Fibroblast of skin of scalp (primary cell): Measurements from ENCODE around the gene PXMP2.
"Not testable (repeated sequence)": the region's sequence is repeated elsewhere in the genome, so short reads cannot be mapped to it uniquely, and the experiment has no call there.

Experiments used
- DNase-seq: peaks from one replicate; pipeline ENCODE4 v3.0.0-alpha.2; 2013

The PXMP2 gene

DNA sequence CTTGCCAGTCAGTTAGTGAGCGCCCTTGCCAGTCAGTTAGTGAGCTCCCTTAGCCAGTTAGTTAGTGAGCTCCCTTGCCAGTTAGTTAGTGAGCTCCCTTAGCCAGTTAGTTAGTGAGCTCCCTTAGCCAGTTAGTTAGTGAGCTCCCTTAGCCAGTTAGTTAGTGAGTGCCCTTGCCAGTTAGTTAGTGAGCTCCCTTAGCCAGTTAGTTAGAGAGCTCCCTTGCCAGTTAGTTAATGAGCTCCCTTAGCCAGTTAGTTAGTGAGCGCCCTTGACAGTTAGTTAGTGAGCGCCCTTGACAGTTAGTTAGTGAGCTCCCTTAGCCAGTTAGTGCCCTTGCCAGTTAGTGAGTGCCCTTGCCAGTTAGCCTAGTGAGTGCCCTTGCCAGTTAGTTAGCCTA is 7.5 kb downstream of the PXMP2 start:
- DNase-seq: not testable (repeated sequence)

DNA sequence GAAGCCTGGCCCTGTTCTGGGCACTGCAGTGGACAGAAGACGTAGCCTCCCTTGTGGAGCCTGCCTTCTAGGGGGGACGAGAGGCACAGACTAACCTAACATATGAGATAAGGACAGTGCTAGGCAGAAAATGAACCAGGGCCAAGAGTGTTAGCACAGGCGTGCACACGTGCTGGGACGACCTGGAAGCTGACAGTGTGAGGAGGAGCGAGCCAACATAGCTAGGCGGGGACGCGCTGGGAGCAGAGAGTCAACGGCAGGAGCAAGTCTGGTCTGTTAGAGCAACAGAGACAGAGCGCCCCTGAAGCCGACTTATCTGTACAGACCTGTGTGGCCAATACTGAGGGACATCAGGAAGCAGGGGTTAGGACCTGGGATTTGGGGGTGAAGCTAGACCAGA is 8.0 kb downstream of the PXMP2 start:
- no peak for DNase-seq

DNA sequence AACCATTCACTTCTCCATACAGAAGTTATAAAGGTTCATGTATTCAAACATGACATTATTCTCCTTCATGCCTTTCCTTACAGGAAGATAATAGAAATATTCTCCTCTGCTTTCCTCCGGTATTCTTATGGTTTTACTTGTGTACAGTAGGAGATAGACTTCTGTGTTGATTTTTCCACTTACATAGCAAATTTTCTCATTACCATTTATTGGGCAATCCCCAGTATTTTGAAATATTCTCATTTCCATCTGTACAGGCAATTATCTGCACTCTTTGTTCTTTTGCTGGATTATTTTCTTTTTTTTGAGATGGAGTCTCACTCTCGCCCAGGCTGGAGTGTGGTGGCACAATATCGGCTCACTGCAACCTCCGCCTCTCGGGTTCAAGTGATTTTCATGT is 11.0 kb downstream of the PXMP2 start:
- DNase-seq: no peak

DNA sequence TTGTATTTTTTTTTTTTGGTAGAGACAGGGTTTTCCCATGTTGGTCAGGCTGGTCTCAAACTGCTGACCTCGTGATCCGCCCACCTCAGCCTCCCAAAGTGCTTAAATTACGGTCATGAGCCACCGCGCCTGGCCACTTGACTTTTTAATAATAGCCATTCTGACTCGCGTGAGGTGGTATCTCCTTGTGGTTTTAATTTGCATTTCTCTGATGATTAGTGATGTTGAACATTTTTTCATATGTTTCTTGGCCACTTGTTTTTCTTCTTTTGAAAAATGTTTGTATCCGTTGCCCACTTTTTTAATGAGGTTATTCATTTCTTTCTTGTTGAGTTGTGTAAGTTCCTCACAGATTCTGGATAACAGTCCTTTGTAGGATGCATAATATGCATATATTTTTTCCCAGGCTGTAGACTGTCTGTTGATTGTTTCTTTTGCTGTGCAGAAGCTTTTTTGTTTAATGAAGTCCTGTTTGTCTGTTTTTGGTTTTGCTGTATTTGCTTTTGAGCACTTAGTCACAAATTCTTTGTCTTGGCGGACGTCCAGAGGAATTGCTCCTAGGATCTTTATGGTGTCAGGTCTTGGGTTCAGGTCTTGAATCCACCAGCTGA is 12.9 kb downstream of the PXMP2 start:
- DNase-seq: peak; percentile 49

DNA sequence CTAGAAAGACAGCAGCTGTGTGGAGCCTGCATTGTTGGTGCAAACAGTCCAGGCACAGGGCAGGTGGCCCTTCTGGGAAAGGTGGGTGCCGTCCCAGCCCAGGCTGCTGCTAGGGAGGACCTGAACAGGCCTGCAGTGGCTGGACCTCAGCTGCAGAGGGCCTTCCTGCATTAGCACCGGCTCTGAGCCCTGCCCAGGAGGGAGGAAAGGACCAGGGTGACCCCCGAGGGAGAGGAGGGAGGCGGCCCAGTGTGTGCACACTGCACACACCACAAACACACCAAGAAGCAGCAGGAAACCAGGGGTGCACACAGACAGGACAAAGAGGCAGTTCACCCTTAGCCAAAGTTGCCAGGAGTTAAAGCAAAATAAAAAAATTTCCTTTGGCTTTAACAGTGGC is 15.3 kb downstream of the PXMP2 start:
- DNase-seq: no peak

DNA sequence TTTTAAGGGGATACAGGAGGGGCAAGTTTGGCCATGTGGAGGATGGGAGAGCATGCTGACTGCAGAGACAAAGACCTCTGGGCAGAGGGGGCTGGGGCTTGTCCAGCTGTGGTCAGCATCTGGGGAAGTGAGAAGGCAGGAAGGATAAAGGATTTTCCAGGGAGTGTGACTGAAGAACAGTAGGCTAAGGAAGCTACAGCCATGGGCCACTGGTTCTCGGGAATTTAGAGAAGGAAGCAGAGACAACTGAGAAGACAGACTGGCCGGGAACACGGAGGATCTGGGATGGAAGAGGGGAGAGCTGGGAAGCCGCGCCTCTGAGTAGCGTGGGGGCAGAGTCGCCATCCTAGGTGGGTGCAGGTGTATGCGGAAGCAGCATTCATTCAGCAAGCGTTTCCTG is 16.3 kb downstream of the PXMP2 start:
- DNase-seq: no peak

DNA sequence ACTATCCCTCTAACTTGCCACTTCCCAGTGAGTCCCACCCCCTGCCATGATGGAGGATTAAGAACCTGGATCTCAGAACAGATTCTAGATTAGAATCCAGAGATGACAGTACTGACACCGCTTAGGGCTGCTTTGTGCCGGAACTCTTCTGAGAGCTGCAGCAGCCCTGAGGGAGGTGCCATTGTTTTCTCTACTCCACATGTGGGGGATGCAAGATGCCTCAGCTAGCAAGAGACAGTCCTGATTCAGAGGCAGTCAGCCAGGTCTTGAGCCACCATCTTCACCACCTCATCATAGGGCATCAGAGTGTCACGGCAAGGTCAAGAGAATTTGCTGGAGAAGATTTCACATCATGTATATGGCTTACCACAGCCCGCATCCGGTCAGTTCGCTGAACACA is 19.9 kb downstream of the PXMP2 start:
- DNase-seq: no peak

DNA sequence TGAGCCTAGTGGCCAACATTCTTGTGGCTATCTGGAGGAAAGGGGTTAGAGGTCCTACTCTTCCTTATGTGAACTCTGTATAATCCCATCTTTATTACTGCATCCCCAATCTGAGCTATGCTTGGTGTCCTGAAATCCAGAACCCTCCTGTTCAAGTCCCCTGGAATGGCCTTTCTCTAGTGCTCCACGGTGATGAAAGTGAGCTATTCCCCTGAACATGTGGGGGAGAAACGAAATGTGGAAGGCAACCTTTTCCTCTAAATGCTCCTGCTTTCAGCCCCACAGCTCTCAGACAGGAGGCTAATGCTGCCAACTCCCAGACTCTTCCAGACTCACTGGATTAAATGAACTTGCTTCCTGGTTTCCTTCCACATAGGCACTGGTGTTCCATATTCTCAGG is 20.8 kb downstream of the PXMP2 start:
- DNase-seq: no peak

DNA sequence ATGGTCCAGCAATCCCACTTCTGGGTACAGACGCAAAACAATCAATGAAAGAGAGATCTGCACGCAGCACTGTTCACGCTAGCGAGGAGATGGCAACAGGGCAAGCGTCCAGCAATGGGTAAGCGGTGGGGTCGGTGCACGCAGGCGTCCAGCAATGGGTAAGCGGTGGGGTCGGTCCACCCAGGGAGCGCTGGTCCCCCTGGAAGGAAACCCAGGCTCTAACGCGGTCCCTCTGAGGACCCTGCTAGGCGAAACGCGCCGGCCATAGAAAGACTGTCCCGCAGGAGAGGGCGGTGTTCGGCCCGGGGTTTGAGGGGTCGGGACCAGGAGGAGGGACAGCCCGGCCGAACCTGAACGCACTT is 22.6 kb downstream of the PXMP2 start:
- no peak for DNase-seq

DNA sequence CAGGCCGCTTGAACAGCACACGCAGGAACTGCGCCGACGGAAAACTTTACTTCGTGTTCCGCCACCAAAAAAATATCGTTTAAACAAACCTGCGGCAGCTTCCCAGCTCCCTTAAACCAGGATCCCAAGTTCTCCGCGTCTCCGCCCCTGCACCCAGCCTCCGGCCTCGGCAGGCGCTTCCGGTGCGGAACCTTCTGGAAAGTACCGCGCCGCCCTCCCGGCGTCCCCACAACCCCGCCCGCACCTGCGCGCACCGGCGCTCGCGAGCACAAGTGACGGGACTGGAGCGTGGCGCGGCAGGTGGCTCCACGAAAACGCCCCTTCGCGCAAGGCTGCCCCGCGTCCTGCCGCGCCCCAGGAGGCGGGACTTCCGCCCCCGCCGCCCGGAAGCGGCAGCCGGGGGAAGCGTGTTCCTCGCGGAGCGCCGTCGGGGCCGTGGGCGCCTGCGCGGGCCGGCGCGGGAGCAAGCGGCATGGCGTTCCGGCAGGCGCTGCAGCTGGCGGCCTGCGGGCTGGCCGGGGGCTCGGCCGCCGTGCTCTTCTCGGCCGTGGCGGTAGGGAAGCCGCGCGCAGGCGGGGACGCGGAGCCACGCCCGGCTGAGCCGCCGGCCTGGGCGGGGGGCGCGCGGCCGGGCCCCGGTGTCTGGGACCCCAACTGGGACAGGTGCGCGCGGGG is 23.2 kb downstream of the PXMP2 start, which contains the start of gene PGAM5:
TSS of gene PGAM5 (plus strand) at position 438 of the 675 bp plus-strand sequence. CDS start at position 473, 35 bp downstream.
- peak; percentile 81 for DNase-seq

DNA sequence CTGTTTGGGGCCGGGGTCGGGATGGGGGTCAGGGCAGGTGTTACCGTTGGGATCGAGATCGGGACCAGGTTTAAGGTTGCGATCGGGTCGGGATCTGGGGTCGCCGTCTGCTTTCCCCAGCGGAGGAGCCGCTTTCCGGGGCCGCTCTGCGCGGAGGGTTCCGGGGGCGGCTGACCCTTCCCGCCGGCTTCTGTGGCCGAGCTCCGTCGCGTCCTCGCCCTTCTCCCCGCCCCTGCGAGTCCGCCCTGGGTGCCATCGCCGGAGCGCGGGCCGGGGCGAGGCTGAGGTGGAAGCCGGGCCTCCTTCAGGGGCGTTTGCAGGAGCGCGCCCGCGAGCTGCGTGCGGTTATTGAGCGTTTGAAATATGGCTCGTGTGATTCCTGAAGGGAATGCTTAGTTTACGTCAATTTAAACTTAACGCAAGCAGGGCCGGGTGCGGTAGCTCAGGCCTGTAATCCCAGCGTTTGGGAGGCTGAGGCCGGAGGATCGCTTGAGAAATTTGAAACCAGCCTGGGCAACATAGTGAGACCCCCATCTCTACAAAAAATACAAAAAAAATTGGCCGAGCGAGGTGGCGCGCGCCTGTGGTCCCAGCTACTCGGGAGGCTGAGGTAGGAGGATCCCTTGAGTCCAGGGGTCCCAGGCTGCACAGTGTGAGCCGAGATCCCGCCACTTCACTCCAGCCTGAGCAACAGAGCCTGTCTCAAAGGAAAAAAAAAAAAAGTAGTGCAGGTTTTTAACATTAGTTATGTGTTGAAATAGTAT is 23.9 kb downstream of the PXMP2 start:
- DNase-seq: no peak

DNA sequence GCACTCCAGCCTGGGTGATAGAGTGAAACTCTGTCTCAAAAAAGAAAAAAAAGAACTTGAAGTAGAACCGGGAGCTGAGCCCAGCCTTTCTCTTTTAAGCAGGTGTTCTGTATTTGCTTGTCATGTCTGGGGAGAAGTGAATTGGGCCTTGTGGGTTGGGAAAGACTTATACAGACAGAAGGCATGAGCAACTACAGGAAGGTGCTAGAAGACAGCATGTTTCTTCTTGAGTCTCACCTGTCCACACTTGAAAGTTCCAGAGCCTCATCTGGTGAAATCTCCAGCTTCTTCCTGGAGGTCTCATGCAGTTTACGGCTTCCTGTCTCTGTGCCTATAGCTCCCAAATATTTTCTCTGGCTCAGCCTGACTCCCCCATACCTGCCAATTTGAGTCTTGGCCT is 25.7 kb downstream of the PXMP2 start:
- DNase-seq: no peak

DNA sequence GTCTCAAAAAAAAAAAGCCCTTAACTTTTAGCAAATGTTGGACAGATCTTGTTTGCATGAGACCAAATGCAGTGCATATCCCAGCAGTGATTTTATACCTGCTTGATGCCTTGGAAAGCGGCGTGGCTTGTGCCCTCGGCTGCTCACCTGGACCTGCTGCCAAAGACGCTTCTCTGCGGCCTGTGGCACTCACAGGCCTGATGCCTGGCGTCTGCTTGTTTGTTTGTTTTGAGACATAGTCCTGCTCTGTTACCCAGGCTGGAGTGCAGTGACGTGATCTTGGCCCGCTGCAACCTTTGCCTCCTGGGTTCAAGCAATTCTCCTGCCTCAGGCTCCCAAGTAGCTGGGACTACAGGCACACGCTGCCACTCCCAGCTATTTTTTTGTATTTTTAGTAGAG is 28.5 kb downstream of the PXMP2 start:
- no peak for DNase-seq

DNA sequence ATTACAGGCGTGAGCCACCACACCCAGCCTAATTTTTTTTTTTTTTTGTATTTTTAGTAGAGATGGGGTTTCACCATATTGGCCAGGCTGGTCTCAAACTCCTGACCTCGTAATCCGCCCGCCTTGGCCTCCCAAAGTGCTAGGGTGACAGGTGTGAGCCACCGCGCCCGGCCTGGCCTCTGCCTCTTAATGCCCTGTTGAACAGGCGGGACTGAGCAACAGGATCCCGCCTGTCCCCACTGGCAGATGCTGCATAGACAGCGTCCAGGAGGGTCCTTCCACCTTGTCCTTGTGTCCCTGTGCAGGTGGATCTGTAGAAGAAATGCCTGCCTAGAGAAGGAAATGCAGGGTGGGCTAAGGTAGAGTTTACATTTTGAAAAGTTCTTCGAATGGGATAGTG is 29.0 kb downstream of the PXMP2 start:
- no peak for DNase-seq

DNA sequence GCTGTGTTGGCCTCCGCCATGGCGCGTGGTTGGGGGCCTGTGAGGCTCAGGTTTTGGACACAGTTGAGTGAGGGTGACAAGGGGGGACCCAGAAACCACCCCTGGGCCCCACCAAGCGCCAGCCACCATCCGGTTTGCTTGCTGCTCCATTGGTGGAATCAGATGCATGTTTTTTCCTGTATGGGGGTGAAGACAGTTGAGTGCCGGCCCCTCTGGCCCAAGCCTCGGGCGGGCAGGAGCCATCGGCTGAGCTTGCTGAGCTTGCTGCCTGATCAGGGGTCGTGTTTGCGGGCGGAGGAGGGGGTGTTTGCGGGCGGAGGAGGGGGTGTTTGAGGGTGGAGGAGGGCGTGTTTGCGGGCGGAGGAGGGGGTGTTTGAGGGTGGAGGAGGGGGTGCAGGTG is 29.6 kb downstream of the PXMP2 start:
- DNase-seq: no peak

DNA sequence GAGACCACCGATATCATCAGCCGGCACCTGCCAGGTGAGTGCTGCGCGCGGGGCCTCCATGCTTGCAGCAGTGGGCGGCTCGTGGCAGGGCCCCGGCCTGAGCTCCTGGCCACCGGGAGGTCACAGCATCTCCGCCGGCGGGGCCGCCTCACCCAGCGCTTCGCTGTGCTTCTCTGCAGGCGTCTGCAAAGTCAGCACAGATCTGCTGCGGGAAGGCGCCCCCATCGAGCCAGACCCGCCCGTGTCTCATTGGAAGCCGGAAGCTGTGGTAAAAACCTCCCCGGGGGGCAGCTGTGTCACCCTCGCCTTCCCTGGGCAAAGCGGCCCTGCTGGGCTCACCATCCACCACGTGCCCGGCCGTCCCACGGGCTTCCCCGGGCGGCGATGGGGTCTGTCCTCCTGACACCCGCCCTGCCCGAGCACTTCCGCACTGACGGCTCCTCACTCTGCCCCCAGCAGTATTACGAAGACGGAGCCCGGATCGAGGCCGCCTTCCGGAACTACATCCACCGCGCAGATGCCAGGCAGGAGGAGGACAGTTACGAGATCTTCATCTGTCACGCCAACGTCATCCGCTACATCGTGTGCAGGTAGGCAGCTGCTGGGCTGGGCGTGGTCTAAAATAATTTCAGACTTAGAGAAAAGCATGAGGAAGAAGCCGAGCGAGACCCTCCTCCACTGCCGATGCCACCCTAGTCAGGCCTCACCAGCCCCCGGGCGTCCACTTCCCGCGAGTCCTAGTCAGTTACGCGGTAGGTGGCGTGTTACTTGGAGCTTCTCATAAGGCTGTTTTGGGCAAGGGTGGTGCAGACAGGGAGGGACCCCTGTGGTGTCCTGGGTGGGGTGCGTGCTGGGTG is 30.4 kb downstream of the PXMP2 start:
- no peak for DNase-seq

DNA sequence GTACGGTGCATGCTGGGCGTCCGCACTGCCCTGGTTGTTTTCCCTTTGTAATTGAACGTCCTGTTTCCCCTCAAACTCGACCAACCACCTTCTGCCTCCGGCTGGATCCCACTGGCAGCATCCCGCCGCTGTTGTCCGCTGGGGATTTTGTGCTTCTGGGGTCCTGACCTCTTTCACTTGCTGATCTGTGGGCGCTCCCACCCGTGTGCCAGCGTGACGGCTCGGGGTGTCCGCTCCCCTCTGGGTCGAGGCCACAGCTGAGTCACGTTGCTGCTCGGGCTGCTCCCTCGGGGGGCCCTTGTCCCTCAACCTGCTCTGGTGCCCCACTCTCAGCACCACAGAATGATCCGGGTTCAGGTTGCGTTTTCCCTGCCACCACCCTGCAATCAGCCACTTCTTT is 31.3 kb downstream of the PXMP2 start:
- no peak for DNase-seq

DNA sequence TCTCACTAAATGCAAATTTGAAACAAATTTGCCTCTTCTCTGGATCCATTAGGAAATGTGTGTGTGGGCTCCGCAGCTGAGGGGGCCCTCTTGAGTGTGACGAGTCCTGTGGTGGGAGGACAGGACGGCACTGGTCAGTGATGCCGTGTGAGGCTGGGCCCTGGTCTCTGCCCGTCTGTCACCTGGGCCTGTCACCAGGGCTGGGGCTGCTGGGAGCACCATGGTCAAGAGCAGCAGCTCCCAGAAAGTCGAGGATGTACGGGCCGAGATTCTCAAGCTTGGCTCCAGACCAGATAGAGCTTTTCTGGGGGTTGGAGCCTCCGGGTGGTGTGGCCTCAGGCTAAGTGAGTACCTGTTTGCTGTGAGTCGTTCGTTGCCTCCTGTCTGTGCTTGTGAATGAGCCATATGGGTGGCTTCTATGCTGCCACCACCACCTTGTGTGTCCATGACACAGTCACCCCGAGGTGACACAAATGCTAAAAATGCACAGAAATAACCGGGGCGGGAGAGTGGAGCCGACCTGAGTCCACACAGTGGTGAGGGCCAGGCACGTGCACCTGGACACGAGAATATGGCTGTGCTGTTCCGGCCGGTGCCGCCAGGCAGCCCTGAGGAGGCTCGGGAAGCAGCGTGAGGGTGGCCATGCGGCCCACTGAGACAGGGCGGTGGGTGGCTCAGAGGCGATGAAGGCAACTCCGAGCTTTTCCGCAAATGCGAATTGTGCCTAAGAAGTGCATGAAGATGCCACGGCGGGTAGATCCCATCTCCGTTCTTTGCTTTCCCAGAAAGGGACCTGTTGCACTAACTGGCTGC is 32.0 kb downstream of the PXMP2 start:
- no peak for DNase-seq

DNA sequence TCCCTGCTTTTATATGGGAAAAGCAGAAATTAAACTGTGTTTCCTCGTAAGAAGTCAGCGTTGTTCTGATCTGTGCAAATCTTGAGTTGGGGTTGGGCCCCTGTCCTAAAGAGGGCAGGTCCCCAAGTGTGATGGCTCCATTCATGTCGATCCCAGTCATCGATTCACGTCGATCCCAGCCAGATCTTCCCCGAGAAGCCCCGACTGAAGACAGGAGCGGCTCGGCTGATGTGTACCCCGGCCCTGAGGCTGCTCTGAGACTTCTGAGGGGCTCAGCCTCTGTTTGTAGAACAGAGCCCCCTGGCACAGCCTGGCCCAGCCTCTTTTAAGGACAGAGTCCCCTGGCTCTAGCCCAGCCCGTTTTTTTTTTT is 32.6 kb downstream of the PXMP2 start:
- DNase-seq: no peak

DNA sequence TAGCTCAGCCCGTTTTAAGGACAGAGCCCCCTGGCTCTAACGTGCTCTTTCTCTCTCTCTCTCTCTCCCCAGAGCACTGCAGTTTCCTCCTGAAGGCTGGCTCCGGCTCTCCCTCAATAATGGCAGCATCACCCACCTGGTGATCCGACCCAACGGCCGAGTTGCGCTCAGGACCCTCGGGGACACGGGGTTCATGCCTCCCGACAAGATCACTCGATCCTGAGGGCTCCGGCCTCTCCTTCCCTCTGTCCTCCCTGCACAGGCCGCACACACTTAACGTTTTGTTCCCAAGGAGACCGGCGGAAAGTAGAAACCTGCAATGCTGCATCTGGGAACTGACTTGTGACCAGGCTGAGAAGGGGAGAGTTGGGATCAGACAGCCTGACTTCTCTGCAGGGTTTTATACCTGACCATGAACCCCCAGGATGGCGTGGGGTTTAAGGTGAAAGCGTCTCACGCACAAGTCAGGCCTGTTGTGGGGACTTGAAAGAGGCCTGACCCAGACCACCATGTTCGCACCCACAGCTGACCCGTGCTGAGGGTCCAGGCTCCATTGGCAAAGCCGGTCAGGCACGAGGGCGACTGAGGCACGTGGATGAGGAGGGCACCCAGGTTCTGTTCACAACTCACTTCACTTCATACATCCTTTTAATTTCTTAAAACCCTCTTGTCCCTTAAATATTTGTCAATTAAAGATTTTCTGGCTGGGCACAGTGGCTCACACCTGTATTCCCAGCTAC is 33.4 kb downstream of the PXMP2 start:
- DNase-seq: no peak

DNA sequence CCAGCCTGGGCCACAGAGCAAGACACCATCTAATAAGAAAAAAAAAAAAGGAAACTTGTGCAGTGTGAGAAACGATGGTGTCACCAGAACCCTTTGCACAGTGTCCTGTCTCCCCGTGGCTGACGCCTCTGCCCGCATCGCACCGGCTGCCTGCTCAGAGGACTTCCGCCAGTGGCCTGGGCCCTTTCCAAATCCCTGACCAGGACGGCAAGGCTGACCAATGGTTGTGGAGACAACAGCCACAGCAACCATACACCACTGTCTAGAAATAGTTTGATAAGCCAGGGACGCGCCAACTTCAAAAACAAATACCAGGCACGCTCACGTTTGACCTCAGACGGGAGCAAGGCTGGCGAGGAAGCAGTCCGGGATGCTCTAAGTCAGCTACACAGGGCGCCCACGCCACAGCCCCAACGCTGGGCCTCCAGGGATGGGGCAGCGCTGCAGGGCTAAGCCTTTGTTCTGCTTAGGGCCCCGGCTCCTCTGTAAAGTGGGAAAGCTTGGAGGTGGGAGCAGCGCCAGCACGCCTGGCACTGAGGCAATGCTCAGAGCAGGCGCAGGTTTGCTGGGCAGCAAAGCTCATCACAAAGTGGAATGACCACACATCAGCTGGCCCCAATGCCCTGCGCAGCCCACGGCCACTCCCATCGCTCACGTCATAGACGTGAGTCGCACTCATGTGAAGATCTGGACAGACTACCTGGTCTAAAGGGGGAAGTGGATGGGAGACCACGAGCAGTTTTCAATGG is 35.8 kb downstream of the PXMP2 start:
- no peak for DNase-seq
